ENCODE measurements around the gene REG3G.
A peak's percentile ranks its signal among the peaks of the same experiment; 100 is the strongest.
"Not testable (repeated sequence)": the region's sequence is repeated elsewhere in the genome, so short reads cannot be mapped to it uniquely, and the experiment has no call there.

Gene REG3G

DNA sequence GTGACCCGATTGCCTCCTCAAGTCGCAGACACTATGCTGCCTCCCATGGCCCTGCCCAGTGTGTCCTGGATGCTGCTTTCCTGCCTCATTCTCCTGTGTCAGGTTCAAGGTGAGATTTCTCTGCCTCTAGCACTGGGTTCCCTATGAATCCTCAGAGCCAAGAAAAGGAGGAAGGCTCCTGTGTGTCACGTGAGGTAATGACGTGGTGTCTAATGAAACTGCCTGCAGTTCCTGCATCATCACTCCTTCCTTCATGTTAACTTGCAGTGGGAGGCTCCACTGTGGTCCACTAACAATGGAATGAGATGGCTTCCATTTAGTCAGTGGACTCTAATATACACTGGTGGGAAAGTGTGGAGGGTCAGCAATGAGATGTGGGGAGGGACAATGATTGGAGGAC is 559 bp downstream of the REG3G start:
- DNase-seq: no peak

DNA sequence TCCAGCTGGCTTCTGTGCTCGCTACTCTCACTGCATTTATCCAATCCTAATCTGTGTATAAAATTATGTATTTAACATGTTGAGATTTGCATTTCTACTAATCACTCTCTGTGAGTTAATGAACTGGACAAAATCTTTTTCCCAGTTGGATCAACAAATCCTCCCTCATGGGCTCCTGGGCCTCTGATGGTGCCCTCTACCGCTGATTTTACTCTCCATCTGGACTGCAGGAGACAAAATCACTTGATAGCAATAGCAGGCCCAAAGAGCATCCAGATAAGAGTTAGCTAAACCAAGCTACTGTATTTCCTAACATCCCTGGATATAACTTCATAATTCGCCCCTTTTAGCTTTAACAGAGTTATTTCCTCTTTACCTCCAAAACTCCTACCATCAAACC is 14.4 kb downstream of the REG3G start:
- no peak for DNase-seq

DNA sequence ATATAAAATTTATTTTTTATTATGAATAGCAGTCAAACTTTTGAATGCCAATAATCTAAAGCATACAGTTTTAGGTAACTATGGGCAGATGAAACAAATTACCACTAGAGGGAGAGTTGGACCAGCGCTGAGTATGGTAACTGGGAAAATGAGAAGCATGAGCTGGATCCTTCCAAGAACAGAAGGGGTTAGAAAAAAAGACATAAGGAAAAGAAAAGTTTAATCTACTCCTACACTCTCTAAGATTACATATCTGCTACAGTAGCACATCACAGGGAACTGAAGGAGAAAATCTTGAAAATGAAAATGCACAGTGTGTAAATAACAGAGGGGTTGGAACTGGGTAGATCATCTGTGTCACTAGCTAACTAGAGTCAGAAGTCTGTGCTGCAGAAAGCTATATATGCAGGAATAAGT is 15.5 kb downstream of the REG3G start:
- DNase-seq: peak; percentile 8

DNA sequence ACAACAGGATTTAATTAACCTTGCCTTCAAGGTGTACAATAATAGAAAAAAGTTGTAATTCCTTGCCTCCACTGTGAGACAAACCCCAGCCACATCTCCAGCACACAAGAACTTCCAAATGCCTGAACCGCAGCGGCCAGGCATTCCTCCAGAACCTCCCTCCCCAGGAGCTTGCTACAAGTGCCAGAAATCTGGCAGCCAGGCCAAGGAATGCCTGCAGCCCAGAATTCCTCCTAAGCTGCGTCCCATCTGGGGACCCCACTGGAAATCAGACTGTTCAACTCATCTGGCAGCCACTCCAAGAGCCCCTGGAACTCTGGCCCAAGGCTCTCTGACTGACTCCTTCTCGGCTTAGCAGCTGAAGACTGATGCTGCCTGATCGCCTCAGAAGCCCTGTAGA is 28.0 kb downstream of the REG3G start:
- DNase-seq: not testable (repeated sequence)

DNA sequence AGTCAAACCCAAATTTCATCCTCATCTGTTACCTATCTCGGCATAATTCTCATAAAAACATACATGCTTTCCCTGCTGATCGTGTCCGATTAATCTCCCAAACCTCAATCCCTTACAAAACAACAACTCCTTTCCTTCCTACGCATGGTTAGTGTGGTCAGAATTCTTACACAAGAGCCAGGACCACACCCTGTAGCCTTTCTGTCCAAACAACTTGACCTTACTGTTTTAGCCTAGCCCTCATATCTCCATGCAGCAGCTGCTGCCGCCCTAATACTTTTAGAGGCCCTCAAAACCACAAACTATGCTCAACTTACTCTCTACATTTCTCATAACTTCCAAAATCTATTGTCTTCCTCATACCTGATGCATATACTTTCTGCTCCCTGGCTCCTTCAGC is 29.3 kb downstream of the REG3G start:
- DNase-seq: not testable (repeated sequence)

DNA sequence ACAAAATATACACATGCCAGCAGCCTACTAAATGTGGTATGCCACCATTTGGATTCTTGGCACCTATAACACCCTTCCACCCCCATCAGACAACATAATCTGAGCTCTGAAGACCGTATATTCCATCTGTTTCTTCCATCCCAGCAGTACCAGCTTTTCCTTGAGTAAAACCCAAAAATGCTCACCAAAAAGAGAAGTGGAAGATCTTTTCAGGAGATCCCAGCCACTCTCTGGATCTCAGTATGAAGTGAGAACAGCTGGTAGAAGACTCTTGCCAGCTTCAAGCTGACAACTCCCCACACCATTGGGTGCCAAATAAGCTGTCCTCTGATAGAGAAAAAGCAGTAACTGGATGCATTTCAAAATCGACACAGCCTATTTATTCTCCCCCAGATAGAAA is 39.7 kb downstream of the REG3G start:
- no peak for DNase-seq

DNA sequence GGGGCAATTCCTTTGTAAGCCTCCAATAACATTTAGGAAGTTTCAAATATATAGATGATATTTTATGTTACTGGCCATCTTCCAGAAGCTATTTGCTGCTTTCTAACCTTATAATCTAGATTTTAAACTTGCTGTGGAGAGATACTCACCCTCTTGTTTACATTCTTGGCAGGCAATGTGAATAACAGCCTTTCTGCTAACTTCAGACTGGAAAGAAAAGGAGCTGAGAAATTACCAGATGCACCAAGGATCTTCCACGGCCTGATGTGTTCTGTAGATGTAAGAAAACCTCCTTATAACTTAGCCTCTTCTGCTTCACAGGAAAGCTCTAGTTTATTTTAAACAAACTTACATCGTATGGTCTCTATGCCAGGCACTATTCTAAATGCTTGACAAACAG is 45.6 kb downstream of the REG3G start:
- DNase-seq: no peak

Measured in NCI-H510A treated with DMSO at 0.1 percent for 48 hours (cell line).